Kidney epithelial cell (primary cell): ENCODE results near the gene PPP1R10. TPM values are rescaled to one million over a fixed set of nuclear protein-coding genes. Genes with fewer than 3 reads are reported as not detected.

Source experiments
- DNase-seq: peaks from one replicate; pipeline ENCODE4 v3.0.0-alpha.2; 2010; ENCODE audit warnings: low read depth
- H3K27me3 ChIP-seq: 2 replicates; pipeline ENCODE4 v1.6.0; 2011; ENCODE audit warnings: low read length; ENCODE audit not compliant: control insufficient read depth, insufficient read depth
- H3K36me3 ChIP-seq: 2 replicates; pipeline ENCODE4 v1.5.1; 2011; ENCODE audit warnings: low read length; ENCODE audit not compliant: control insufficient read depth, insufficient read depth
- H3K4me3 ChIP-seq: 2 replicates; pipeline ENCODE4 v1.5.1; 2011; ENCODE audit warnings: low read depth, mild to moderate bottlenecking, control low read depth, low read length
- CTCF ChIP-seq: IDR thresholded peaks from 2 replicates; pipeline ENCODE4 v1.5.1; 2011; ENCODE audit warnings: mild to moderate bottlenecking, moderate library complexity, low read length, control low read depth, inconsistent platforms; ENCODE audit not compliant: insufficient read depth, poor library complexity, severe bottlenecking
- total RNA-seq: library from RNA; depleted of rRNA; stranded (reverse); fragments of >200 nt; gene quantifications from 2 replicates; pipeline ENCODE4 v1.2.3, GENCODE V29; 2015

PPP1R10 gene
- total RNA-seq, 1 donor from 2014 or later = 38.6 TPM

DNA sequence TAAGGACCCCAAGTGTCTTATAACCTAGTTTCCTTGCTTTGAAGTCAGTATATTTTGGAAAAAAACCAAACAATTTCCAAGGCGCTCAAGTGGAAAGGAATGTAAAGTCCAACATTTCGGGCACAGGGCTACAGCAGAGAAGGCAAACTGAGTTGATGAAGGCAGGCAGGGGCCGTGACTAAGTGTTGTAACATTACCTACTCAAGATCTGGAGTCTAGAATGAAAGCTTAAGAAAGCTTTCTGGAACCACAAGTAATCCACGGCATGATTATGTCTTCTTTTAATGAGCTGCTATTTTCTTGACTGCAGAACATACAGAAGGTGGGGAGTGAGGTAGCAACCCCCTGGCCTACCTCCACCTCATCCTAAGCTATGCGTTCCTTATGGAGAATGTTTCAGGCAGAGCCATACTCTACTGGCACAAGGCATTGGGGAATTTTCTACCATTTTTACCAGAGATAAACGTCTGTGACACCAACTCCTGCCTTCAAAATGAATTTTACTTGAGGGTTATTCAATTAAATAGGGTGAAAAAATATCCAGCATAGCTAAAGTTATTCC lies 4.3 kb downstream of the PPP1R10 start:
- TF ChIP-seq CTCF = no peak
- H3K4me3 ChIP-seq = no peak overlapping the region
- peaks cover 2% of the 10 kb centered on the region for H3K36me3 ChIP-seq
- no peaks in the 10 kb centered on the region for H3K27me3 ChIP-seq
- no peak for DNase-seq

DNA sequence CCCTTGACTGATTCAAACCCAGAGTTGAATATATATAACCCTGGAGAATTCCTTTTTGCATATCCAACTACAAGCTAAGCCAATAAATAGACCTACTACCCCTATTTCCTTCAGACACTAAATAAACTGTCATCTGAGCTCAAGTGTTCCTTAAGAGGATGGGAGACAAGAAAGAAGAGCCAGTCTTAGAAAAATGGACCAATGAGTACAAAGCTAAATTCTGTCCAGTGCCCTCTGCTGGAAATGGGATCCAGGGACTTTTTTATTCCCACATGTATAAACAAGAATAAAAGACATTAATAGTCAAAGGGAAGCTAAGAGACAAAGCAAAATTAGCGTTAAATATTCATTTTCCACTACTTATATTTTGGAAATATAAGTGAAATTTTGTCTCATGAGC lies 4.8 kb downstream of the PPP1R10 start:
- Histone ChIP-seq H3K27me3 (no peaks in the 10 kb centered on the region), H3K4me3 (no peak overlapping the region), H3K36me3 (peaks cover 4% of the 10 kb centered on the region)
- no peak for DNase-seq
- peak; percentile 43 for TF ChIP-seq CTCF

GRCh38 chr6:30611856-30612194 lies 5.2 kb downstream of the PPP1R10 start:
- no peak for DNase-seq
- no peak for TF ChIP-seq CTCF
- Histone ChIP-seq H3K36me3 (peaks cover 3% of the 10 kb centered on the region), H3K27me3 (no peaks in the 10 kb centered on the region), H3K4me3 (no peak overlapping the region)

GRCh38 chr6:30611150-30611855 lies 5.7 kb downstream of the PPP1R10 start:
- no peak for TF ChIP-seq CTCF
- H3K27me3 ChIP-seq = no peaks in the 10 kb centered on the region
- peaks cover 1% of the 10 kb centered on the region for H3K36me3 ChIP-seq
- no peak overlapping the region for H3K4me3 ChIP-seq
- no peak for DNase-seq

DNA sequence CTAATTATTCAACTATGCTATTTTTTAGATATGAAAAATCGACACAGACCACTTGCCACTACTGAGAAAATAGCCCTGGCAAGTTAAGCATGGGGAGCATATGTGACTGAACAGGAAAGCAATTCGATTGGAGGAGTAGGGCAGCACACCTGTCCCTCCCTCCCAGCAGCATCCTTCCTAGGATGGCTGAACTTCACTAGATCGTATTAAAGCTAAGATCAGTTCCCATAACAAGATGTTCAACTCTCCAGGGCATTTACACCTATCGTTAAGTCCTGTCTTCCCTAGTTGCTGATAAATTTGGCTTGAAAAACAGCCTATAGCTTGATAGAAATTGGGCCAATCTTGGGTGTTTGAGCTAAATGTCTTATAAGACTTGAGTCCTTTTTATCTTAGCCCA lies 7.0 kb downstream of the PPP1R10 start:
- Histone ChIP-seq H3K36me3 (peaks cover 6% of the 10 kb centered on the region), H3K27me3 (no peaks in the 10 kb centered on the region), H3K4me3 (no peak overlapping the region)
- no peak for TF ChIP-seq CTCF
- DNase-seq = no peak

GRCh38 chr6:30603961-30604360 lies 13.1 kb downstream of the PPP1R10 start:
- no peak for DNase-seq
- no peak for TF ChIP-seq CTCF
- peaks cover 12% of the 10 kb centered on the region for H3K36me3 ChIP-seq

More at GRCh38 chr6:30603961-30604360, 13.1 kb downstream of the PPP1R10 start:
- no peak overlapping the region for H3K4me3 ChIP-seq
- no peaks in the 10 kb centered on the region for H3K27me3 ChIP-seq
